Raji (cell line): Measurements from ENCODE around the gene PPFIBP2.

Source experiments
- POLR2A ChIP-seq: IDR thresholded peaks from 2 replicates; pipeline ENCODE4 v1.6.1; 2011; ENCODE audit warnings: low read depth, low read length, control low read depth; ENCODE audit not compliant: insufficient read depth

The PPFIBP2 gene

DNA sequence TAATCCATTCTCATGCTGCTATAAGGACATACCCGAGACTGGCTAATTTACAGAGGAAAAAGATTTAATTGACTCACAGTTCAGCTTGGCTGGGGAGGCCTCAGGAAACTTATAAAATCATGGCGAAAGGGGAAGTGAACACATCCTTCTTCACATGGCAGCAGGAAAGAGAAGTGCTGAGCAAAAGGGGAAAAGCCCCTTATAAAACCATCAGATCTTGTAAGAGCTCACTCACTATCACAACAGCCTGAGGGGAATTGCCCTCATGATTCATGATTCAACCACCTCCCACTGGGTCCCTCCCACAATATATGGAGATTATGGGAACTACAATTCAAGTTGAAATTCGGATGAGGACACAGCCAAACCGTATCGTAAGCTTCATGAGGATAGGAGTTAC is 163.3 kb downstream of the PPFIBP2 start:
- no peak for TF ChIP-seq POLR2A

DNA sequence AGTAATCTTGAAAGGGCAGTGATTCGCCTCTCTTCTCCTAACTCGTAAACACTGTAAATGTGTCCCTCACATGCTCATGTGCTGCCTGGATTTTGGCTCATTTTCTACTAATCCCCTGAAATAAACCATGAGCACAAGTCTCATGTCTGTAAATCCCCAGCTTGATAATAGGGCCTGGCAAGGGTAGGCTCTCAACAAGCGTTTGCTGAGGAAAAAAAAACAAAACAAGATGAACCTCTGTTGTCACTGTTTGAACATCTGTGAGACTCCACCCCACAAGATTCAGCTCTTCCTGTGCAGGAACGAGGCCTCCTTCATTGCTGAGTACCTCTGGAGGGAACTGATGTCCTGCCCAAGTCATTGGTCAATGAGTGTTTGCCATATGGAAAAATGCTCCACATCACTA is 164.0 kb downstream of the PPFIBP2 start:
- TF ChIP-seq POLR2A: no peak

DNA sequence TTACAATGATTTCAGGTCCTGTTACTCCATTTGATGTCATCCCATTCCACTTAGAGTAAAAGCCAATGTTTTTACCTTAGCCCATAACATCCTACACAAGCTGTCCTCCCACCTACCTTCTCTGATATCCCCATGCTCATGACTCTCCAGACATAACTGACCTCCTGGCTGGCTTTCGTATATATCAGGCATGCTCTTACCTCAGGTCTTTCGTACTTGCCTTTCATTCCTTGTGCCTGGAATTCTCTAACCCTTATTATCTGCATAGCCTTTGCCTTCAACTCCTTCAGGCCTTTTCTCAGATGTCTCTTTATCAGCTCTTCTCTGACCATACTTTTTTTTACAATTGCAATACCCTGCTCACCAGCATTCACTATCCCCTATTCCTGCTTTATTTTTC is 169.8 kb downstream of the PPFIBP2 start:
- no peak for TF ChIP-seq POLR2A

DNA sequence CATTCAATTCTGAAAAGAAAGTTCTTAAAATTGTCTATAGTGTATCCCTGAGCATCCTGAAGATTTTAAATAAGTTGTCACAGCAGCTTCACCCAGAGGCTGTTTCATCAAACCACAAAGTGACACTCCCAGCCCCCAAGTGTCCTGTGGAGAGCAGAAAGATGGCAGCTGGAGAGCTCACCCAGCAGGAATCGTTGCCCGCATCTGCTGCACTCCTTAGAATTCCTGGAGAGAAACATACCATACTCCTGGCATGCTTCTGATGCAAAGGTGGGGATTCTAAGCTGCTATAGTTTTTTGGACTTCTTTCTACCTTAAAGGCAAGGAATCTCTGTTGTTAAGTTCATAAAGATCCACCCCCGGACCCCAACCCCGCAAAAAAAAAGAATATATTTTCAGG is 173.0 kb downstream of the PPFIBP2 start:
- TF ChIP-seq POLR2A: no peak

DNA sequence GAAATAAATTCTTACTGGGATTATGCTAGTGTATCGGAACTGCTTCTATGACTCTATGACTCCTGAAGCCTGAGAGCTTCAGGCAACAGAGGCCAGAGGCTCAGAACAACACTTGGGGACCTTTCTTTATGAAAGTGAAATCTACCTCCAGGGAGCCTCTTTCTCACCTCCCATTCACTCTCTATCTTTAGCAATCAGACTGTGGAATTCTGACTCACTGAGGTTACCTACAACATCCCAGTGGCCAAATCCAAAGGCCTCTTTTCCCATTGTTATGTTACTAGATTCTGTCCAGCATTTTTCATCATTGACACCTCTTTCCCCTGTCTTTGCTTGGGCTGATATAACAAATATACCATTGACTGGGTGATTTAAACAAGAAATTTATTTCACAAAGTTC is 173.6 kb downstream of the PPFIBP2 start:
- no peak for TF ChIP-seq POLR2A

DNA sequence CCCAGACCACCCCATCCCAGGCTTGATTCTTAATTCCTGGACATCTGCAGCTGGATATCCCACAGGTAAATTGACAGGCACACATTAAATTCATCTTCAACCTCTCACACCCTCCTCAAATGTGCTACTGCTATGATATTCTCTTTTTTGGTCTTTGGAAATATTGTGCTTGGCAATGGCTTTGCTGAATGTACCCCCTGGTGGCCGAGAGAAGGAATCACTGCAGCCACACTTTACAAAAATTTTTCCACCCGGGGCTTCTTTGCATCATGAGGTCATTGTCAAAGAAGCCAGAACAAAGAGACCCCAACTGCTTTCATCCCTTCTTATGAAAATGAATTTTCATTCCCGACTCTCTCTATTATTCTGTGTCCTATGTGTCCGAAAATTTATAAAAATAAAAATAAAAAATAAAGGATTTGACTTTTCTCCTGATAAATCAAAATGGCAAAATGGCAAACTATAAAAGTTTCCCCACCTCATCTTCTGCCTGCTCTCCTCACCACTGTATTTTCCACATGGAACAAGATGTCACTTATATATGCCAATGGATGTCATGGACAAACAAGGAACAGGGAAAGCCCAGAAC is 174.5 kb downstream of the PPFIBP2 start:
- TF ChIP-seq POLR2A: no peak

DNA sequence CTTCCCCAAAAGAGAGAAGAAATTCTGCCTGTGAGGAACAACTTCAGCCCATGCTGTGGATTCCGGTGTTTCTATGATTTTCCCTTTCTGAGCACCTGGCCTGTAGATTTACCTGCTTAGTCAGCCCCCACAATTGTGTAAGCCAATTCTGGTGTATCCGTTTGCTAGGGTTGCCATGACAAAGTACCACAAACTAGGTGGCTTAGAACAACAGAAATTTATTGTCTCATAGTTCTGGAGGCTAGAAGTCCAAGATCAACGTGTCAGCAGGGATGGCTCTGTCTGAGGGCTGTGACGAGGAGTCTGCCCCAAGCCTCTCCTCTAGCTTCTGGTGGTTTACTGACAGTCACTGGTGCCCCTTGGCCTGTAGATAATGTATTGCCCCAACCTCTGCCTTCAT is 175.4 kb downstream of the PPFIBP2 start:
- TF ChIP-seq POLR2A: no peak

DNA sequence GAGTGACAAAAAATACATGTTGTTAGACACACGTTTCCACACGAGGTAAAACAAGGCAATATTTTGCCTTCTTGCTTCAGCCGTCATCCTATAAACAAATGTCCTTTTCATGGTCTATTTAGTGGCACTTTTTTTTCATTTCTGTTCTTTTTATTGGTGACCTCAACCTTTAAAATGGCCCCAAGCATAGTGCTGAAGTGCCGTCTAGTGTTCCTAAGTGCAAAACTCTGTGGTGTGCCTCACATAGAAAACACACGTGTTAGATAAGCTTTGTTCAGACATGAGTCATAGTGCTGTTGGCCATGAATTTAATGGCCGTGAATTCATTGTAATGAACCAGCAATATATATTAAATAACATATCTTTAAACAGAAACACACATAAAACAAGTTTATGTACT is 176.8 kb downstream of the PPFIBP2 start:
- TF ChIP-seq POLR2A: no peak

DNA sequence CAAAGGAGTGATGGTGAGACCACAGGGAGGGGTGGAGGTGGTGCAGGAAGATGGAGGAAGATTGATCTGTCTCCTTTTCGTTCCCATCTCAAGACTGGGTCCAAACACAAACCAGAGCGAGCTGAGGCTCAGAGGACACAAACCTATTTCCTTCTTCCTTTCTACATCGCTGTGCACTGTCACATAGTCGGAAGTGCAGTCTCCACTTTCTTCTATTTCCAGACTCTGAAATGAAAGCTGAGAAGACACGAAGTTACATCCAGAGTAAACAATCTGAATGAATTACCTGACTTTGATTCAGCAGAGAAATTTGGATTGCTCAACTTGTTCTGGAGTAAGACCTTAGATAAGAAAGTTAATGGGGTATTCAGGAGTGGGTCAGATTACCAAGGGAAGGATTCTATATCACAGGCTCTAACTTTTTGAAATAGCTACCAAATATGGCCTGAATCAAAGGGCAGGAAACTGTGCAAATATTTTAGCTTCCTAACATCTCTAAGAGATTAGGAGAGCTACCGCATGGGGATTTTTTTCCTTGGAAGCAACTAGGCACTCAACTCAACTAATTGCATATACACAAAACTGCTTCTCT is 178.1 kb downstream of the PPFIBP2 start:
- TF ChIP-seq POLR2A: no peak

DNA sequence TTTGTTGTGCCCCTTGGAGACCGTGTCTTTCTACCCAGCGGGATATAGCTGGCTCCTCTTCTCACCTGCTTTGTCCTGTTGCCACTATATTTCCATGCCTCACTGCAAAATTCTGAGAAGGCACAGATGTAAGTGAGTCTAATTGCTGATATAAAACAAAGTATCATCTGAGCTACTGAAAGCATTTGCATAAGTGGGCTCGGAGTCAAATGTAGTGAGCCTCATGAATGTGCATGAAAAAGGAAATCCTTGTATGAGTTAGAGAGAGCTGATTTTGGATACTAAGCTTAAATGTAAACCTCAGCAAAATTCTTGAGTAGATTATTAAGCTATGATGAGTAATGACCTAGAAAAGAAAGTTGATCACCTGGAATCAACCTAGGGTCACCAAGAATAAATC is 178.6 kb downstream of the PPFIBP2 start:
- no peak for TF ChIP-seq POLR2A

DNA sequence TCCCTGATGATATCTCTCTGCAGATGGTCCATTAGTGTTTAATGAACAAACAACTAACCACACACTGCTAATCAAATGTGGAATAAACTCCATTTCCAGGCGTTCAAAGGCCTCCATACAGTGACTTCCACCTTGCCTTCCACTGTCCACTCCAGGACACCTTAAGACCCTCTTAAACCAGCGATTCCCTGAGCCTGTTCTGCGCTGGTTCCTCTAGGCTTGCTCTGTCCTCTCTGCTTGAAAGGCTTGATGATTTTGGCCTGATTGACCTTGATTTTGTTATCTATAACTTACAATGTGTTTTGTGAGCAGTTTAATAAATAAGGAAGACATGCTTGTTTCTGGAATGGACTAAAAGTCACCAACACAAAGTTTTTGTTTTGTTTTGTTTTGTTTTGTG is 180.4 kb downstream of the PPFIBP2 start:
- no peak for TF ChIP-seq POLR2A

DNA sequence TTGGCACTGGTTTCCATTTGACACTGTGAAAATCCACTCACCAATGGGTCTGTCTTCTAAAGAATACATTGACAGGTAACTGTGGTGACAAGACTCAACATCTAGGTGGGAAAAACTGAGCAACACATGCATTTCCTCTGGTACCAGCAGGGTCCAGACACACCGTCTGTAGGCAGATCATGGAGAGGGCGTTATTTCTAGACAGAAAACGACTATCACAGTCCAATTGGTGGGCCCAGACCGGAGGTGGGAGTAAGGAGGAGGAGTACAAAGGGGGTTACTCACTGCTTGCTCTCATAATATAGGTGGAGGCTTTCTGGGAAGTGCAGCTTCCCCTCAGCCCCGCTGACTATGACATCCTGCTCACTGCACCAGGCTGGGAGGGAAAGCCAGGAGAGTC is 182.6 kb downstream of the PPFIBP2 start:
- TF ChIP-seq POLR2A: no peak
